HEK293 (cell line): ENCODE data around the gene GABBR2.

Experiments
- CTCF ChIA-PET: fragments of 350-600 bp; formaldehyde crosslinking; extraction: SDS; loops from one replicate; lab custom pipeline; 2021; ENCODE audit warnings: antibody characterized with exemption; lab: Yijun Ruan, JAX
- POLR2A ChIA-PET: fragments of 300-600 bp; formaldehyde crosslinking; extraction: SDS; loops from one replicate; lab custom pipeline; 2020; ENCODE audit warnings: antibody characterized with exemption, inconsistent platforms; lab: Yijun Ruan, JAX
- H3K27ac ChIP-seq: fragments of 200-500 bp; sonication (Bioruptor generic); 2 replicates; pipeline ENCODE4 v1.5.1; 2014; ENCODE audit warnings: low read depth, low read length, control low read depth, inconsistent platforms; ENCODE audit errors: extremely low read depth
- H3K36me3 ChIP-seq, 2 experiments: fragments of 200-500 bp in 1 of 2; sonication (Bioruptor generic) in 1 of 2; 1 replicate in 1 of 2; 2 replicates in 1 of 2; pipeline ENCODE4 v1.5.1; 2014 to 2017; ENCODE audit warnings: inconsistent platforms in 2 of 2, low read length in 2 of 2; ENCODE audit not compliant: control insufficient read depth in 2 of 2, insufficient read depth in 1 of 2
- H3K4me1 ChIP-seq: fragments of 200-500 bp; sonication (Bioruptor generic); 2 replicates; pipeline ENCODE4 v1.5.1; 2014; ENCODE audit warnings: mild to moderate bottlenecking, low read length, inconsistent platforms; ENCODE audit not compliant: control insufficient read depth, insufficient read depth
- H3K4me3 ChIP-seq: 2 replicates; pipeline ENCODE4 v1.5.1; 2011; ENCODE audit warnings: low read depth, mild to moderate bottlenecking, control low read depth, low read length, moderate library complexity
- H3K9me3 ChIP-seq: fragments of 200-500 bp; sonication (Bioruptor generic); 2 replicates; pipeline ENCODE4 v1.5.1; 2014; ENCODE audit warnings: low read depth, low read length, inconsistent platforms; ENCODE audit not compliant: control insufficient read depth, insufficient read depth
- FEZF1 ChIP-seq: fragments of 450-650 bp; formaldehyde crosslinking; IDR thresholded peaks from 2 replicates; pipeline ENCODE4 v1.5.1; 2016; ENCODE audit warnings: missing biosample characterization, missing genetic modification characterization
- GLI2 ChIP-seq: fragments of 450-650 bp; formaldehyde crosslinking; IDR thresholded peaks from 2 replicates; pipeline ENCODE4; 2017; ENCODE audit warnings: missing biosample characterization, missing genetic modification characterization, low read depth, borderline replicate concordance
- HOXC10 ChIP-seq: sonication (generic); formaldehyde crosslinking; IDR thresholded peaks from 2 replicates; pipeline ENCODE4 v1.8.1; 2023; ENCODE audit warnings: mild to moderate bottlenecking, missing genetic modification reagents
- RBAK ChIP-seq: fragments of 450-650 bp; formaldehyde crosslinking; IDR thresholded peaks from 2 replicates; pipeline ENCODE4 v1.5.1; 2016; ENCODE audit warnings: missing biosample characterization, missing genetic modification characterization
- SCRT1 ChIP-seq: fragments of 450-650 bp; formaldehyde crosslinking; IDR thresholded peaks from 2 replicates; pipeline ENCODE4 v1.5.1; 2016; ENCODE audit warnings: missing biosample characterization, missing genetic modification characterization, borderline replicate concordance
- SP3 ChIP-seq: fragments of 450-650 bp; formaldehyde crosslinking; IDR thresholded peaks from 2 replicates; pipeline ENCODE4 v1.5.1; 2016; ENCODE audit warnings: missing biosample characterization, missing genetic modification characterization
- ZBTB20 ChIP-seq: fragments of 450-650 bp; formaldehyde crosslinking; IDR thresholded peaks from 2 replicates; pipeline ENCODE4 v1.5.1; 2016; ENCODE audit warnings: missing biosample characterization, missing genetic modification characterization
- ZFP3 ChIP-seq: fragments of 450-650 bp; formaldehyde crosslinking; IDR thresholded peaks from 2 replicates; pipeline ENCODE4 v1.5.1; 2016; ENCODE audit warnings: low read depth, missing biosample characterization, missing genetic modification characterization
- ZNF138 ChIP-seq: fragments of 450-650 bp; formaldehyde crosslinking; IDR thresholded peaks from 2 replicates; pipeline ENCODE4 v1.5.1; 2016; ENCODE audit warnings: missing biosample characterization, missing genetic modification characterization, borderline replicate concordance
- ZNF157 ChIP-seq: fragments of 450-650 bp; formaldehyde crosslinking; IDR thresholded peaks from 2 replicates; pipeline ENCODE4 v1.5.1; 2016; ENCODE audit warnings: missing biosample characterization, missing genetic modification characterization
- ZNF169 ChIP-seq: fragments of 450-650 bp; formaldehyde crosslinking; IDR thresholded peaks from 2 replicates; pipeline ENCODE4 v1.5.1; 2016; ENCODE audit warnings: missing biosample characterization, missing genetic modification characterization
- ZNF175 ChIP-seq: fragments of 450-650 bp; formaldehyde crosslinking; IDR thresholded peaks from 2 replicates; pipeline ENCODE4 v1.5.1; 2016; ENCODE audit warnings: missing biosample characterization, missing genetic modification characterization
- ZNF266 ChIP-seq: fragments of 450-650 bp; formaldehyde crosslinking; IDR thresholded peaks from 2 replicates; pipeline ENCODE4 v1.5.1; 2016; ENCODE audit warnings: missing biosample characterization, missing genetic modification characterization, low read depth
- ZNF354C ChIP-seq: fragments of 450-650 bp; formaldehyde crosslinking; IDR thresholded peaks from 2 replicates; pipeline ENCODE4 v1.5.1; 2016; ENCODE audit warnings: missing biosample characterization, missing genetic modification characterization, low read depth, borderline replicate concordance
- ZNF501 ChIP-seq: fragments of 450-650 bp; formaldehyde crosslinking; IDR thresholded peaks from 2 replicates; pipeline ENCODE4 v1.5.1; 2016; ENCODE audit warnings: missing biosample characterization, missing genetic modification characterization
- ZNF549 ChIP-seq: fragments of 450-650 bp; IDR thresholded peaks from 2 replicates; pipeline ENCODE4 v1.5.1; 2018; ENCODE audit warnings: missing biosample characterization, missing genetic modification characterization, mild to moderate bottlenecking, inconsistent platforms, moderate library complexity
- ZNF600 ChIP-seq: fragments of 450-650 bp; formaldehyde crosslinking; IDR thresholded peaks from 2 replicates; pipeline ENCODE4 v1.5.1; 2016; ENCODE audit warnings: missing biosample characterization, missing genetic modification characterization
- ZNF658 ChIP-seq: fragments of 450-650 bp; formaldehyde crosslinking; IDR thresholded peaks from 2 replicates; pipeline ENCODE4; 2016; ENCODE audit warnings: missing biosample characterization, missing genetic modification characterization
- ZNF677 ChIP-seq: fragments of 450-650 bp; IDR thresholded peaks from 2 replicates; pipeline ENCODE4 v1.5.0; 2018; ENCODE audit warnings: missing biosample characterization, mild to moderate bottlenecking, missing genetic modification characterization, moderate library complexity
- ZNF768 ChIP-seq: fragments of 450-650 bp; formaldehyde crosslinking; IDR thresholded peaks from 2 replicates; pipeline ENCODE4 v1.5.1; 2018; ENCODE audit warnings: missing biosample characterization, mild to moderate bottlenecking, missing genetic modification characterization
- ZNF777 ChIP-seq: fragments of 450-650 bp; formaldehyde crosslinking; IDR thresholded peaks from 2 replicates; pipeline ENCODE4 v1.5.1; 2017; ENCODE audit warnings: missing biosample characterization, missing genetic modification characterization, borderline replicate concordance
- ZNF791 ChIP-seq: fragments of 450-650 bp; formaldehyde crosslinking; IDR thresholded peaks from 2 replicates; pipeline ENCODE4 v1.5.1; 2016; ENCODE audit warnings: missing biosample characterization, missing genetic modification characterization
- TF ChIP-seq, protein P1 (sequence below): fragments of 450-650 bp; formaldehyde crosslinking; IDR thresholded peaks from 2 replicates; pipeline ENCODE4 v1.5.1; 2016; ENCODE audit warnings: missing biosample characterization, missing genetic modification characterization, low read depth
- TF ChIP-seq, protein P2 (sequence below): fragments of 450-650 bp; formaldehyde crosslinking; IDR thresholded peaks from 2 replicates; pipeline ENCODE4 v1.5.0; 2017; ENCODE audit warnings: missing biosample characterization, missing genetic modification characterization, borderline replicate concordance
- TF ChIP-seq, protein P3 (sequence below): fragments of 450-650 bp; formaldehyde crosslinking; IDR thresholded peaks from 2 replicates; pipeline ENCODE4 v1.5.1; 2017; ENCODE audit warnings: missing biosample characterization, missing genetic modification characterization
- TF ChIP-seq, protein P4 (sequence below): fragments of 450-650 bp; formaldehyde crosslinking; IDR thresholded peaks from 2 replicates; pipeline ENCODE4 v1.5.1; 2016; ENCODE audit warnings: missing biosample characterization, missing genetic modification characterization

The GABBR2 gene

DNA sequence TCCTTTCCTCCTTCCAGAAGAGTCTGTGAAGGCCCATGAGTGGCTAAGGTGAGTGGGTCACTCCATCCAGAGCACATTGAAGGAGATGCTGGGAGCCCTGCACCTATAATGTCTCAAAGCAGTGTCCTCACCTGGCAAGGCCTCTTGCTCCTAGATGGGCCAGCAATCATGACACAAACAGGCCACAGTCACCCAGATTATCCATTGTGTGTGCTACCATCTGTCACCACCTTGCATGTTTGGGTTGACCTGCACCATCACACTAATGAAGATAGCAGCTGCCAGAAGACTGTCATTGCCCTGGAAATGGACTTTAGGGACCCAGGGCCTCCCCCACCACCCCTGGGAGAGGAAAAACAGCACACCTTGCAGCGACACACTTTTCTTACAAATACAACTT is 69.6 kb downstream of the GABBR2 start:
- TF ChIP-seq ZNF138, result no peak
- no peak for TF ChIP-seq ZBTB20 (tag by site-specific recombination)
- no peak for TF ChIP-seq ZNF658 (tag by site-specific recombination)
- TF ChIP-seq ZFP3 (tag by site-specific recombination), result no peak
- TF ChIP-seq, protein P1, sequence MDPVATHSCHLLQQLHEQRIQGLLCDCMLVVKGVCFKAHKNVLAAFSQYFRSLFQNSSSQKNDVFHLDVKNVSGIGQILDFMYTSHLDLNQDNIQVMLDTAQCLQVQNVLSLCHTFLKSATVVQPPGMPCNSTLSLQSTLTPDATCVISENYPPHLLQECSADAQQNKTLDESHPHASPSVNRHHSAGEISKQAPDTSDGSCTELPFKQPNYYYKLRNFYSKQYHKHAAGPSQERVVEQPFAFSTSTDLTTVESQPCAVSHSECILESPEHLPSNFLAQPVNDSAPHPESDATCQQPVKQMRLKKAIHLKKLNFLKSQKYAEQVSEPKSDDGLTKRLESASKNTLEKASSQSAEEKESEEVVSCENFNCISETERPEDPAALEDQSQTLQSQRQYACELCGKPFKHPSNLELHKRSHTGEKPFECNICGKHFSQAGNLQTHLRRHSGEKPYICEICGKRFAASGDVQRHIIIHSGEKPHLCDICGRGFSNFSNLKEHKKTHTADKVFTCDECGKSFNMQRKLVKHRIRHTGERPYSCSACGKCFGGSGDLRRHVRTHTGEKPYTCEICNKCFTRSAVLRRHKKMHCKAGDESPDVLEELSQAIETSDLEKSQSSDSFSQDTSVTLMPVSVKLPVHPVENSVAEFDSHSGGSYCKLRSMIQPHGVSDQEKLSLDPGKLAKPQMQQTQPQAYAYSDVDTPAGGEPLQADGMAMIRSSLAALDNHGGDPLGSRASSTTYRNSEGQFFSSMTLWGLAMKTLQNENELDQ (tag by site-specific recombination), result no peak
- TF ChIP-seq ZNF501 (tag by site-specific recombination), result no peak
- TF ChIP-seq ZNF791 (tag by site-specific recombination), result no peak
- TF ChIP-seq ZNF768 (tag by site-specific recombination), result no peak
- no peak for TF ChIP-seq RBAK (tag by site-specific recombination)
- TF ChIP-seq ZNF777 (tag by site-specific recombination), result no peak
- no peak for TF ChIP-seq SCRT1 (tag by site-specific recombination)
- H3K9me3 ChIP-seq, result no peaks in the 10 kb centered on the region
- H3K4me1 ChIP-seq, result no peaks in the 10 kb centered on the region
- no peak overlapping the region for H3K4me3 ChIP-seq
- POLR2A ChIA-PET, result no interaction called here
- no peaks in the 10 kb centered on the region for H3K36me3 ChIP-seq
- CTCF ChIA-PET, result no interaction called here
- H3K27ac ChIP-seq, result no peak overlapping the region

- Histone ChIP-seq H3K9me3 (no peaks in the 10 kb centered on the region), H3K4me1 (no peaks in the 10 kb centered on the region), H3K4me3 (no peak overlapping the region), H3K36me3 (no peaks in the 10 kb centered on the region), H3K27ac (no peak overlapping the region)
- CTCF ChIA-PET, result interaction anchor here (0.6 kb wide), 2 partner anchors 11 to 93 kb away, joined by 3 to 4 read pairs; no protein-coding TSS in a partner anchor
- POLR2A ChIA-PET, result no interaction called here
- TF ChIP-seq ZNF169 (tag by site-specific recombination), result no peak
- no peak for TF ChIP-seq SP3 (tag by site-specific recombination)
- TF ChIP-seq ZNF600, result no peak
- TF ChIP-seq, protein P2, sequence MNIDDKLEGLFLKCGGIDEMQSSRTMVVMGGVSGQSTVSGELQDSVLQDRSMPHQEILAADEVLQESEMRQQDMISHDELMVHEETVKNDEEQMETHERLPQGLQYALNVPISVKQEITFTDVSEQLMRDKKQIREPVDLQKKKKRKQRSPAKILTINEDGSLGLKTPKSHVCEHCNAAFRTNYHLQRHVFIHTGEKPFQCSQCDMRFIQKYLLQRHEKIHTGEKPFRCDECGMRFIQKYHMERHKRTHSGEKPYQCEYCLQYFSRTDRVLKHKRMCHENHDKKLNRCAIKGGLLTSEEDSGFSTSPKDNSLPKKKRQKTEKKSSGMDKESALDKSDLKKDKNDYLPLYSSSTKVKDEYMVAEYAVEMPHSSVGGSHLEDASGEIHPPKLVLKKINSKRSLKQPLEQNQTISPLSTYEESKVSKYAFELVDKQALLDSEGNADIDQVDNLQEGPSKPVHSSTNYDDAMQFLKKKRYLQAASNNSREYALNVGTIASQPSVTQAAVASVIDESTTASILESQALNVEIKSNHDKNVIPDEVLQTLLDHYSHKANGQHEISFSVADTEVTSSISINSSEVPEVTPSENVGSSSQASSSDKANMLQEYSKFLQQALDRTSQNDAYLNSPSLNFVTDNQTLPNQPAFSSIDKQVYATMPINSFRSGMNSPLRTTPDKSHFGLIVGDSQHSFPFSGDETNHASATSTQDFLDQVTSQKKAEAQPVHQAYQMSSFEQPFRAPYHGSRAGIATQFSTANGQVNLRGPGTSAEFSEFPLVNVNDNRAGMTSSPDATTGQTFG (tag by site-specific recombination), result no peak
- TF ChIP-seq, protein P3, sequence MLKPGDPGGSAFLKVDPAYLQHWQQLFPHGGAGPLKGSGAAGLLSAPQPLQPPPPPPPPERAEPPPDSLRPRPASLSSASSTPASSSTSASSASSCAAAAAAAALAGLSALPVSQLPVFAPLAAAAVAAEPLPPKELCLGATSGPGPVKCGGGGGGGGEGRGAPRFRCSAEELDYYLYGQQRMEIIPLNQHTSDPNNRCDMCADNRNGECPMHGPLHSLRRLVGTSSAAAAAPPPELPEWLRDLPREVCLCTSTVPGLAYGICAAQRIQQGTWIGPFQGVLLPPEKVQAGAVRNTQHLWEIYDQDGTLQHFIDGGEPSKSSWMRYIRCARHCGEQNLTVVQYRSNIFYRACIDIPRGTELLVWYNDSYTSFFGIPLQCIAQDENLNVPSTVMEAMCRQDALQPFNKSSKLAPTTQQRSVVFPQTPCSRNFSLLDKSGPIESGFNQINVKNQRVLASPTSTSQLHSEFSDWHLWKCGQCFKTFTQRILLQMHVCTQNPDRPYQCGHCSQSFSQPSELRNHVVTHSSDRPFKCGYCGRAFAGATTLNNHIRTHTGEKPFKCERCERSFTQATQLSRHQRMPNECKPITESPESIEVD (tag by site-specific recombination), result no peak
- TF ChIP-seq ZNF157, result no peak
- no peak for TF ChIP-seq FEZF1 (tag by site-specific recombination)
- no peak for TF ChIP-seq HOXC10 (CRISPR knock-in tag)
- TF ChIP-seq ZNF354C (tag by site-specific recombination), result no peak
- TF ChIP-seq GLI2 (tag by site-specific recombination), result no peak
- TF ChIP-seq ZNF677, result no peak
- TF ChIP-seq, protein P1 (tag by site-specific recombination), result no peak
- TF ChIP-seq, protein P4, sequence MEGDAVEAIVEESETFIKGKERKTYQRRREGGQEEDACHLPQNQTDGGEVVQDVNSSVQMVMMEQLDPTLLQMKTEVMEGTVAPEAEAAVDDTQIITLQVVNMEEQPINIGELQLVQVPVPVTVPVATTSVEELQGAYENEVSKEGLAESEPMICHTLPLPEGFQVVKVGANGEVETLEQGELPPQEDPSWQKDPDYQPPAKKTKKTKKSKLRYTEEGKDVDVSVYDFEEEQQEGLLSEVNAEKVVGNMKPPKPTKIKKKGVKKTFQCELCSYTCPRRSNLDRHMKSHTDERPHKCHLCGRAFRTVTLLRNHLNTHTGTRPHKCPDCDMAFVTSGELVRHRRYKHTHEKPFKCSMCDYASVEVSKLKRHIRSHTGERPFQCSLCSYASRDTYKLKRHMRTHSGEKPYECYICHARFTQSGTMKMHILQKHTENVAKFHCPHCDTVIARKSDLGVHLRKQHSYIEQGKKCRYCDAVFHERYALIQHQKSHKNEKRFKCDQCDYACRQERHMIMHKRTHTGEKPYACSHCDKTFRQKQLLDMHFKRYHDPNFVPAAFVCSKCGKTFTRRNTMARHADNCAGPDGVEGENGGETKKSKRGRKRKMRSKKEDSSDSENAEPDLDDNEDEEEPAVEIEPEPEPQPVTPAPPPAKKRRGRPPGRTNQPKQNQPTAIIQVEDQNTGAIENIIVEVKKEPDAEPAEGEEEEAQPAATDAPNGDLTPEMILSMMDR (tag by site-specific recombination), result no peak
- no peak for TF ChIP-seq ZNF549 (tag by site-specific recombination)
- no peak for TF ChIP-seq ZNF175 (tag by site-specific recombination)
- TF ChIP-seq ZNF266 (tag by site-specific recombination), result no peak
Measured at GRCh38 chr9:98637381-98637780, 71.4 kb downstream of the GABBR2 start.
